ENCODE results near the gene CMIP.

- no peak for TF ChIP-seq REST (IDR thresholded peaks at IDR 0.05; ENCODE audit: borderline replicate concordance)
- no peak for TF ChIP-seq POLR2AphosphoS5 (IDR thresholded peaks at IDR 0.05)
- no peak for TF ChIP-seq CTCF (IDR thresholded peaks at IDR 0.05; ENCODE audit: poor library complexity, severe bottlenecking)
- TF ChIP-seq EP300 (conservative IDR thresholded peaks at IDR 0.05; ENCODE audit: poor library complexity, severe bottlenecking): no peak
- TF ChIP-seq MXI1 (conservative IDR thresholded peaks at IDR 0.05; ENCODE audit: poor library complexity, severe bottlenecking): no peak
These were observed 142.5 kb downstream of the CMIP start for GRCh38 chr16:81586977-81587625.
